Activated naive CD8-positive, alpha-beta T cell (primary cell): ENCODE data around the gene AGAP1.

ENCODE experiments used
- H3K27ac Mint-ChIP-seq: one replicate; pipeline ENCODE4 v1.8.0; 2021; ENCODE audit warnings: mixed read lengths
- H3K27me3 Mint-ChIP-seq: one replicate; pipeline ENCODE4 v1.8.0; 2021; ENCODE audit warnings: mixed read lengths
- H3K36me3 Mint-ChIP-seq: one replicate; pipeline ENCODE4 v1.8.0; 2021; ENCODE audit warnings: mixed read lengths
- H3K4me1 Mint-ChIP-seq: one replicate; pipeline ENCODE4 v1.8.0; 2021; ENCODE audit warnings: low read depth, mixed read lengths
- H3K4me3 Mint-ChIP-seq: one replicate; pipeline ENCODE4 v1.8.0; 2021; ENCODE audit warnings: mild to moderate bottlenecking, mixed read lengths
- H3K9me3 Mint-ChIP-seq: one replicate; pipeline ENCODE4 v1.8.0; 2021; ENCODE audit warnings: low read depth, mixed read lengths

Gene AGAP1

DNA sequence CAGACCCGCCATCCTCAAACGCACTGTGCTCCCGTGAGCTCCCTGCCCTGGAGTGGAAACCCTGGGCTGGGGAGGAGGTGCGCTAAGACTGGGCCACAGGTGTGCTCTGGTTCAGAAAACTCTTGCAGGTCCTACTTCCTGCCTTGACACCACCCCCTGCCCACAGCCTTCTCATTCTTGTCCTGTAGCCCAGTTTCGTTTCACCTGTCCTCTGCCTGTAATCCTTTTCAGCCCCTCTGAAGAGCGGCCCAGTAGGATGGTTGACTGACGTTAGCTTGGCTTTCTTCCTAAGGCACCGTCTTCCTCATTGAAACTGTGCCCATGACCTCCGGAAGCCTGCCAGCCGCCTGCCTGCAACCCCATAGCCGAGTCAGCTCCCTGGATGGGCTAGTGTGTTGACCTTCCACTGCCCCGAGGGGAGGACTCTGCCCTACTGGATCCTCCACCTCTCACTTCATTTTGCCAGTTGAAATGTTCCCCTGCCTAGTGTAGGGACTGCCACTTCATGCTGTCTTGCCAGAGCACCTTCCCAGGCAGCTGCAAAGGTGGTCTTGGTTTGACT, 116.9 kb downstream of the AGAP1 start:
- H3K27ac Mint-ChIP-seq = no peak overlapping the region
- H3K4me3 Mint-ChIP-seq = no peak overlapping the region
- H3K9me3 Mint-ChIP-seq = no peaks in the 10 kb centered on the region
- H3K4me1 Mint-ChIP-seq = peaks cover 3% of the 10 kb centered on the region
- H3K27me3 Mint-ChIP-seq = peaks cover 6% of the 10 kb centered on the region
- no peaks in the 10 kb centered on the region for H3K36me3 Mint-ChIP-seq

DNA sequence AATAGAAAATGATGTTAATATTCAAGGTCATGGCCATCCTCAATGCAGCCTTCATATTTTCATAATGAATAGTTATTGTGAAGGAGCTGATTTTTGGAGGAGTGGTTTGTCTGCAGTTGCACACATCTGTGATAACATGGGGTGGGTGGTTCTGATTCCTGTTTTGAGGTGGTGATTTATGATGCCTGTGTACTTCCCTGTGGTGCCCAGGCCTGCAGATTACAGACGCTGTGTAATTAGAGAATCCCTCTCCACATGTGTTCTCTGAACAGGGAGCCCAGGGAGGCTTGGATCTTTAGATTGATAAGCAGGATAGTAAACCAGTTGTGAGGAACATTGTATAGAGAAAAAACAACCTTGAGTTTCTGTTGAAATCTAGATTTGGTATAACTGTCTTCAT, 117.5 kb downstream of the AGAP1 start:
- no peaks in the 10 kb centered on the region for H3K9me3 Mint-ChIP-seq
- no peak overlapping the region for H3K27ac Mint-ChIP-seq
- no peak overlapping the region for H3K4me3 Mint-ChIP-seq

DNA sequence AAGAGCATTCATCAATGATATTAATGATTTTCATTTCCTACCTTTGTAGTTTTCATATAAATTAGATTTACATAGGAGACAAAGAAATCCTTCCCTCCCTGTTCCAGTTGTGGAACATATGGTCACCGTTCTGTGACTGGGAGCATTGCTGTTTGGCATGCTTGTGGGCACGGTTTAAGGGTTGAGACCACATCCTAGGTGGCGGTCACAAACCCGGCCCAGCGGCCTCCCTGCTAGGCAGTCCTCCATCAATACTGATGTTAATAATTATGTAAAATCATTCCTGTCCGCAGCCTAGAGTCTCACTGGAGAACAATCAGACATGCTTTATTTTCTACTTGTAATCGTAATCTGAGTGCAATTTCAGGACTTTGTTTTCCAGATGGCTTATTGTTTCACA, 117.9 kb downstream of the AGAP1 start:
- peaks cover 6% of the 10 kb centered on the region for H3K27me3 Mint-ChIP-seq
- H3K4me3 Mint-ChIP-seq = no peak overlapping the region
- no peak overlapping the region for H3K27ac Mint-ChIP-seq
- no peaks in the 10 kb centered on the region for H3K9me3 Mint-ChIP-seq
- no peaks in the 10 kb centered on the region for H3K36me3 Mint-ChIP-seq
- H3K4me1 Mint-ChIP-seq = peaks cover 5% of the 10 kb centered on the region

More for the DNA sequence above, 117.5 kb downstream of the AGAP1 start:
- peaks cover 3% of the 10 kb centered on the region for H3K4me1 Mint-ChIP-seq
- peaks cover 6% of the 10 kb centered on the region for H3K27me3 Mint-ChIP-seq
- H3K36me3 Mint-ChIP-seq = no peaks in the 10 kb centered on the region

DNA sequence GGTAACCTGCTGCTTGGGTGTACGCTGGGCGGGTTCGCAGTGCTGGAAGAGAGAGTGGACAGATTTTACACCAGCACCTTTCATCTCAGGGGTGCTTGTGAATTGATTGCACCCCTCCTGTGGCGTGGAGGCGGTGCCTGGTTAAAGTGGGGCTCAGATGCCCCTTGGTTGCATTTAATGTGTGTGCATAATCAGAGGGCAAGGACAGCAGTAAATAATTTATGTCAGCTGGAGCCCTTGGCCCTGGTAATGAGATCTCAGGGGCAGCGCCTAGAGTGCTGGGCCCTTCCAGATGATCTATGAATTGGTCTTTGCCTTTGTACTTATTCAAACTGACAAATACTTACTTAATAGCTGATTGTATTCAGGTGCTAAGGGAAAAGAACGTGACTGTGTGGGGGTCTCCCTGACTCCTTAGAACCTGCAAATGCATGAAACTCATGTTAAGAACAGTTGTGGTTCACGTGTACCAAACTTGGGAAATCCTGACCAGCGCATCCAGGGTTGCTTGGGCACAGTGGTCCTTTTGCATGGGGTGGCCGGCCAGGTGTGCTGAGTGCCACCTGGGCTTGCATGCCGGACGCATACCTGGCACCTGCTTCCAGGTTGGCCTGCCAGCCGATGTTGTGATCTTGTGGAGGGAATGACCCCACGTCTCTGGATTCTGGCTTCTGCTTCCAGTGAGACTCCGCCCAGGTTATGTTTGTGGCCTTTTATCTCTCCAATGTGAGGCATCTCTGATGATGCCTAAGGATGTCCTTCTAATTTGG, 118.5 kb downstream of the AGAP1 start:
- H3K27me3 Mint-ChIP-seq = peaks cover 6% of the 10 kb centered on the region
- no peaks in the 10 kb centered on the region for H3K9me3 Mint-ChIP-seq
- H3K36me3 Mint-ChIP-seq = no peaks in the 10 kb centered on the region
- H3K4me3 Mint-ChIP-seq = no peak overlapping the region
- no peak overlapping the region for H3K27ac Mint-ChIP-seq
- H3K4me1 Mint-ChIP-seq = peaks cover 5% of the 10 kb centered on the region

DNA sequence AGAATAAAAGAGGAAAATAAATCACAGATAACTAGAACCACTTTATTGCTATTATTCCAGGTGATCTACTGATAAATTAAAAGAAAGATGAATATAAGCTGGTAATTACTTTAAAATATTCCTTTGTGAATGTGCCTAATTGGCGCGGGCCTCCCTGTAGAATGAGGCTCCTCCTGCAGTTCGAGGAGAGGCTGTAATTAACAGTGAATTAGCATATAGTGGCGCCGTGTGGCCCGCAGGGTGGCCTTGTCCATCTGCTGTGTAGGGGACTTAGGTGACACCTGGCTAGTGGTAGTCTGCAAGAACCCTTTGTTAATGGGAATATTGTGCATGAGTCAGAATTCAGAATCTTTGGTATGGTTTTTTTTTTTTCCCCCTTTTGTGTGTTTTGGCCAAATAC, 119.8 kb downstream of the AGAP1 start:
- H3K36me3 Mint-ChIP-seq = no peaks in the 10 kb centered on the region
- H3K27ac Mint-ChIP-seq = no peak overlapping the region
- H3K27me3 Mint-ChIP-seq = peaks cover 4% of the 10 kb centered on the region
- H3K9me3 Mint-ChIP-seq = no peaks in the 10 kb centered on the region
- H3K4me3 Mint-ChIP-seq = no peak overlapping the region
- peaks cover 5% of the 10 kb centered on the region for H3K4me1 Mint-ChIP-seq

DNA sequence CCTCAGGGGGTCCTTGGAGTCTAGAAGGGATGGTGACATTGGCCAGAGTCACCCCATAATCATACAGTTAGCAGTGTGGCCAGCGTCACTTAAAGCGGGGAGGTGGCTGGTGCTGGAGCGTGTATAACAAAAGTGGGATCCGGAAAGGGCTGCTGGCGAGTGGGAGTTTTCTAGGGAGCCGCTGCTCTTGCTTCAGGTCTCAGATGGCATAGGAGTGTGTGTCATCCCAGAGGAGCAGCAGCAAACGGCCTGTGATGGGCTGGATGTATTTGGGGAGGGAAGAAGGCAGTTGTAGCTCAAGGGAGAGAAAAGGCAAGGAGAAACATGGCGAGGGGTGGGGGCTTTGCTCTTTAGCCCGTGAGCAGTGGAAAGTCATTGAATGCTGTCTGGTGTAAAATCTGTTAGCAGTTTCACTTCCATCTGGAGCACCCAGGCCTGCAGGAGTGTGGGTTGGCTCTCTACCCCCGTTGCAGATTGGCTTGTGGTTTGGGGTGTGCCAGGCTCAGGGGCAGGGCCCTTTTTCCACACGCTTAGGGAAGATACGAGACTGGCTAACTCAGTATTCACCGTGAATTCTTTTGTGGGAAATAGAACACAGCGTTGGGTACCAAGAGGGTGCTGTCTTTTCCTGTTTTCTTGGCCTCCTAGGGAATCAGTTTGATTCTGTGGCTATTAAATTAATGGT, 120.5 kb downstream of the AGAP1 start:
- peaks cover 5% of the 10 kb centered on the region for H3K4me1 Mint-ChIP-seq
- H3K27ac Mint-ChIP-seq = no peak overlapping the region
- no peaks in the 10 kb centered on the region for H3K36me3 Mint-ChIP-seq
- H3K27me3 Mint-ChIP-seq = peaks cover 4% of the 10 kb centered on the region
- no peak overlapping the region for H3K4me3 Mint-ChIP-seq
- no peaks in the 10 kb centered on the region for H3K9me3 Mint-ChIP-seq

DNA sequence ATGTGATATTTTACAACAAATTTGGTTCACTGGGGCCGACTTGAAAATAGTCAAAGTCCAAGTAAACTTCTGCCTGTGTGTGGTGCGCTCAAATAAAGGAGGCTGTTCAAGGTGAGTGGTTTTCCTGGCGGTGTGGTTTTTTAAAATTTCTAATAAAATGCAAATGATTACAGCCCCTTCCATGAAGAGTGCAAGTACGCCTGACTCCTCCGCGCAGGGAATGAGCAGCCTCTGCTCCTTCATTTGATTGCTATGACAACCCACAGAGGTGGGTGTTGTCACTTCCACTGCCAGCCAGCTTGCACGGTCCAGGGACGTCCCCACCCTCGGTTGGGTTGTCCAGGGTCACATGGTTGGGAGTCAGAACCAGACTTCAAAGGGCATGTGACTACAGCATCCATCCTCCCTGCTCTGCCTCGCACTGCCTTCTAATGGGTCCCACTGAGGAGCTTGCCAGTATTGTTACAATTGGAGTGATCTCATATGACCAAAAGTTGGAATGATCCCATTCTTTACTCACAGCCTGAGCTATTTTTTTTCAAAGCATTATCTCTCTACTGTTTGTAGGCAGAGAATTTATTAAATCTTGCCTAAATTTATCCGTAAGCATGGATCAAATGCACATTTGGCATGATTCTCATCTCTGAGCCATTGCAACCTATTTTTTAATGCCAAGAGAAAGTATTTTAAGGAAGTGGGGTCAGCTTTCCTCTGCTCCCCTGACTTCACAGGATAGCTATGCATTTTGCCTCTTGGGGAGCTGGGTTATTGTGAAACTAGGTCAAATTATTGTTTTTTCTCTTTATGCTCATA, 121.3 kb downstream of the AGAP1 start:
- no peak overlapping the region for H3K4me3 Mint-ChIP-seq
- peaks cover 5% of the 10 kb centered on the region for H3K4me1 Mint-ChIP-seq
- H3K27ac Mint-ChIP-seq = no peak overlapping the region
- peaks cover 4% of the 10 kb centered on the region for H3K27me3 Mint-ChIP-seq
- H3K9me3 Mint-ChIP-seq = no peaks in the 10 kb centered on the region
- H3K36me3 Mint-ChIP-seq = no peaks in the 10 kb centered on the region

DNA sequence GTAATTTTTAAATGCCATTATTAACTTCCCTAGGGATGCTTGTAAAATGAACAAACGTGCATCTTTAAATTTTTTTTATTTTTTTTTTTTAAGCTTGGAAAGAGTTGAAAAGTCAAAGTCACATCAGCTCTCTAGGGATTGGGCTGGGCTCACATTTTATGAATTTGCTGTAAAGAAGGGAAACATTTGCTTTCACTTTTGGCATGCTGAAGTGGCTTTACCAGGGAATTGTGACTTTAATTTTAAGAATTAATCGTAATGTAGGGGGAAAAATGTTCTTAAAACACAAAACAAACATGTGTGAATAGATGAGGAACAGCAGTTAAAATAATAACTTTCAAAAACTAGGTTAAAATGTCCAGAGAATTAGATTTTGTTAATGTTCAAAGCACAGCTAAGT, 123.0 kb downstream of the AGAP1 start:
- H3K27me3 Mint-ChIP-seq = peaks cover 2% of the 10 kb centered on the region
- H3K36me3 Mint-ChIP-seq = no peaks in the 10 kb centered on the region
- peaks cover 5% of the 10 kb centered on the region for H3K4me1 Mint-ChIP-seq
- H3K4me3 Mint-ChIP-seq = no peak overlapping the region
- no peak overlapping the region for H3K27ac Mint-ChIP-seq
- H3K9me3 Mint-ChIP-seq = no peaks in the 10 kb centered on the region

DNA sequence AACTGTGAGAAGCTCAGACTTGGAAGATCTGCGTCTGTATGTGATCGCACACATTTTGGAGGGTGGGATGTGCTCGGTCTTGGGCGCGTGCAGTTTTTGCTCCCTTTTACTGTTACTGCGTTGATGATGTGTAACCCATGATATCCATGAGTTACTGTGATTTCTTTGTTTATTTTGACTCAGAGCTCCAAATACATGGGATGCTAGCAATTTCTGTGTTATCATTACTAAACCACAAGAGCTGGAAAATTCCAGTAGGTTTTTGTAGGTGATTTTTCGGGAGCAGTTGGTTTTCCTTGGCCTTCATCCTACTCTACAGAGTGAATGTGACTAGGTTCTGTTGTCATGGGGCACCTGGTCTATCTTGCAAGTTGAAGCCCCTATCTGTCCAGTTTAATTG, 124.2 kb downstream of the AGAP1 start:
- Mint-ChIP-seq H3K9me3 (no peaks in the 10 kb centered on the region), H3K36me3 (no peaks in the 10 kb centered on the region), H3K27me3 (no peaks in the 10 kb centered on the region), H3K4me1 (peaks cover 5% of the 10 kb centered on the region), H3K4me3 (no peak overlapping the region), H3K27ac (no peak overlapping the region)

DNA sequence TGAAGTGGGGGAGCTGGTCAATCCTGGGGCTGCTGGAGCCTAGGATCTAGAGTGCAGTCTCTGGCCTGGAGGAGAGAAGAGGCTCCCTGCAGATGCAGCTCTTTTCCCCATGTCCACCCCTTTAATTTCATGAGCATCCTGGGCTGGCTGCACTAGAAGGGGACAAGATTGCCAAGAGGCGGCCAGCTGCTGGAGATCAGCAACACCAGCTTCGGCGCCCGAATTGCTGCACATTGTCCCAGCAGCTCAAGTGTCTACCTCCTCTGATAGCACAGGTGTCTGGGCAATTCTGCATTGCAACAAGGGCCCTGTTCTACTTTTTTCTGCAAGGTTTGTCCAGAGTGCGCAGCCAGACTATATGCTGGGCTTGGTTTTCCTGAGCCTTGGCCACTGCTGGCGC, 125.7 kb downstream of the AGAP1 start:
- H3K4me3 Mint-ChIP-seq = no peak overlapping the region
- H3K9me3 Mint-ChIP-seq = no peaks in the 10 kb centered on the region
- no peak overlapping the region for H3K27ac Mint-ChIP-seq

DNA sequence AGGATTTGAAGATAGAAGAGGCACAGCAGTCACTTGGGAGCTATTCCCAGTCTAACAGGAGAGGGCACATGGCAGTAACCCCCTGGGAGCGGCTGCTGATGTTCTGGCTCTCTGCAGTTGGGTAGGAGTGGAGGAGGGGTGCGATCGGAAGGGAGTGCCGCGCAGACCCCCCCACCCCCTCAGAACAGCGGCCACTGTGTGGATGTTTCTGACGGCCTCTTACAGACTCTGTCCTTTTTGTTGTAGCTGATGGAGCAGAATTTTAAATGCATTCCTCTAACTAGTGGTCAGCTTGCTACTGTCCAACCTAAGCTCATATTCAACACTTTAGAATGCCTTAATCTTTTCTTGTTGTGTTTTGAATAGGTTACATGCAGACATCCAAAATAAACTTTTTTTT, 127.9 kb downstream of the AGAP1 start:
- H3K4me3 Mint-ChIP-seq = no peak overlapping the region
- H3K27me3 Mint-ChIP-seq = peaks cover 1% of the 10 kb centered on the region
- no peaks in the 10 kb centered on the region for H3K9me3 Mint-ChIP-seq
- H3K4me1 Mint-ChIP-seq = no peaks in the 10 kb centered on the region
- H3K36me3 Mint-ChIP-seq = no peaks in the 10 kb centered on the region
- H3K27ac Mint-ChIP-seq = no peak overlapping the region

More for the DNA sequence above, 125.7 kb downstream of the AGAP1 start:
- Mint-ChIP-seq H3K36me3 (no peaks in the 10 kb centered on the region), H3K27me3 (no peaks in the 10 kb centered on the region), H3K4me1 (peaks cover 4% of the 10 kb centered on the region)

DNA sequence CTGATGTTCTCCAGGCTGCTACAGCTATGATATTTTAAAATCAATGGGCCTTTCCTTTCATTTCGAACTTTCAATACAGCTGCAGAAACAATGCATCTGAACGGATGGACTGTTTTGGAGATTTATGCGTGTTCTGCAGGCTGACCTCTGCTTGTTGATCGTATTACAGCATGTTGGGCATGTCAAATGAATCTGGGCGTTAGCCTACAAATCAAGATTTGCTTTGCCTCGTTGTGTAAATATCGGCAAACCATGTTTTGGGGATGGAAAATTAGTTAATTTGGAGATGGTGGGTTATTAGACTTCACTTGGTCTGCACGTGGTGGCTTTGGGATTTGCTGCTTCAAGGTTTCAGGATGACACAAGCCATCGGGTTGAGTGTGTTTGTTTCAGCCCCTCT, 129.3 kb downstream of the AGAP1 start:
- H3K4me1 Mint-ChIP-seq = no peaks in the 10 kb centered on the region
- no peak overlapping the region for H3K4me3 Mint-ChIP-seq
- no peaks in the 10 kb centered on the region for H3K9me3 Mint-ChIP-seq
- H3K27ac Mint-ChIP-seq = no peak overlapping the region
- H3K27me3 Mint-ChIP-seq = peaks cover 1% of the 10 kb centered on the region
- H3K36me3 Mint-ChIP-seq = no peaks in the 10 kb centered on the region

DNA sequence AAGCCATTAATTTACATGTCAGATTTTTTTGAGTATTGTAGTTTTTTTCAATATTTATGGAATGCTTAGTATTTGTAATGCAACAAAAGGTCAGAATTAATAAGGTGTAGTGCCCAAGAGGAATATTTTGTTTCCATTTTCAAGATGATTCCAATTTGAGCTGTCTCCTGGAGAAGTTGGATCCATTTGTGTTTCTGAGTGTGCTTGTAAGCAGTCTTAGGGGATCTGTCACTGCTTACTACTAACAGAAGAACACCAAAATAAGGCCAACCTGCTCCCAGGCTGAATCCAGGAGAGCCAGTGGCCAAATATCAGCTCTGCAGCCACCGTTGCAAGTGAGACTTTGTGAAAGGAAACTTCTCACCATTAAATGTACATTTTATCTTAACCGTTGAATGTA, 129.9 kb downstream of the AGAP1 start:
- H3K9me3 Mint-ChIP-seq = no peaks in the 10 kb centered on the region
- H3K4me1 Mint-ChIP-seq = no peaks in the 10 kb centered on the region
- no peak overlapping the region for H3K27ac Mint-ChIP-seq
- H3K27me3 Mint-ChIP-seq = peaks cover 1% of the 10 kb centered on the region
- no peaks in the 10 kb centered on the region for H3K36me3 Mint-ChIP-seq
- H3K4me3 Mint-ChIP-seq = no peak overlapping the region

DNA sequence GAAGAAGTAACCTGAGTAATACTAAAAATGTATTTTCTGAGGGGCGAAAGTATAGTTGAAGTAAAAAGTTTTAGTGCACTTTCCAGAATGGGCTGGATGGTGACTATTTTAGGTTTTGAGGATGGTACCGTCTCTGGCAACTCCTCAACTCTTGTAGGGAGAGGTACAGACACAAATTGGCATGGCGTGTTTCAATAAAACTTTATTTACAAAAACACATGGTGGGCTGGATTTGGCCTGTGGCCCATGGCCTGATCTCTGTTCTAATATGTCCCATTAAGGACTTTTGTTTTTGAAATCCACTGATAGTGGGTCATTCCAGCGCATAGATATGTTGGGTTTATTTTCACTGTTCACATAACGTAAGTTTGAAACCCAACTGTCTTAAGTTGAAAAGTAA, 132.8 kb downstream of the AGAP1 start:
- Mint-ChIP-seq H3K4me1 (no peaks in the 10 kb centered on the region), H3K4me3 (no peak overlapping the region), H3K9me3 (no peaks in the 10 kb centered on the region), H3K27ac (no peak overlapping the region), H3K36me3 (no peaks in the 10 kb centered on the region), H3K27me3 (peaks cover 3% of the 10 kb centered on the region)

DNA sequence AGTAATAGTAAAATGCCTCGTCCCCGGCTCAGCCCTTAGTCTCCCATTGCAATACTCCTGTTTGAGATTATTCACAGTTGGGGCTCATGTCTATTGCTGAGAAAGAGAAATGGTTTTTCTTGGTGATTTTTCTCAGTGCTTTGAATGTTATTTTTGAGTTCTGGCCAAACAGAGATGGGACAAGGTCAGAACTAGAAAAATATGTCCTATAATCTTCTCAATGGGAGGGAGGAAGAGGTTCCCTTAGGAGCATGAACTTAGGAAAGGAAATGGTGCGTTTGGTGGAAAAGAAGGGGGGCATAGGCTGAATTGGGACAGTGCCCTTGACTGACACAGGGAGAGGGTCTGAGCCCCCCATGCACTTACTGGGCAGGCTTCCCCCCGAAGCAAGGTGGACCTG, 133.8 kb downstream of the AGAP1 start:
- no peaks in the 10 kb centered on the region for H3K4me1 Mint-ChIP-seq
- no peaks in the 10 kb centered on the region for H3K36me3 Mint-ChIP-seq
- no peak overlapping the region for H3K27ac Mint-ChIP-seq
- no peaks in the 10 kb centered on the region for H3K9me3 Mint-ChIP-seq
- no peak overlapping the region for H3K4me3 Mint-ChIP-seq
- H3K27me3 Mint-ChIP-seq = peaks cover 3% of the 10 kb centered on the region
